Stomach smooth muscle (tissue), 2 donors: ENCODE measurements around the gene RAMP1.
A peak's percentile ranks its signal among the peaks of the same experiment; 100 is the strongest.

Experiments
- H3K27ac ChIP-seq: one replicate; pipeline ENCODE4 v1.7.0; 2013; ENCODE audit warnings: mild to moderate bottlenecking, low read length, inconsistent platforms
- H3K27me3 ChIP-seq, 2 donors: one replicate each; pipeline ENCODE4 v1.7.0; 2013; ENCODE audit warnings: low read length in 2 of 2; ENCODE audit not compliant: insufficient read depth in 2 of 2, control insufficient read depth in 1 of 2
- H3K36me3 ChIP-seq, 2 donors: one replicate each; pipeline ENCODE4 v1.7.0; 2013; ENCODE audit warnings: low read length in 2 of 2; ENCODE audit not compliant: control insufficient read depth in 2 of 2, insufficient read depth in 2 of 2
- H3K4me1 ChIP-seq: one replicate; pipeline ENCODE4 v1.7.0; 2013; ENCODE audit warnings: low read length; ENCODE audit not compliant: control insufficient read depth, insufficient read depth
- H3K4me3 ChIP-seq, 2 donors: one replicate each; pipeline ENCODE4 v1.7.0; 2013; ENCODE audit warnings: low read length in 2 of 2
- H3K9ac ChIP-seq, 2 donors: one replicate each; pipeline ENCODE4 v1.7.0; 2013; ENCODE audit warnings: low read length in 2 of 2, mild to moderate bottlenecking in 1 of 2
- H3K9me3 ChIP-seq, 2 donors: one replicate each; pipeline ENCODE4 v1.7.0; 2013; ENCODE audit warnings: low read length in 2 of 2; ENCODE audit not compliant: control insufficient read depth in 2 of 2
- donor health status: healthy.
- donor health status: Pancreatic carcinoma.

The RAMP1 gene

GRCh38 chr2:237876951-237877491 lies 17.6 kb downstream of the RAMP1 start:
- no peaks in the 10 kb centered on the region for H3K27me3 ChIP-seq
- H3K4me1 ChIP-seq: peaks cover 61% of the 10 kb centered on the region
- no peak overlapping the region for H3K9ac ChIP-seq
- H3K36me3 ChIP-seq: peaks cover 8% of the 10 kb centered on the region in 2 donors
- H3K27ac ChIP-seq: peak overlapping the region; percentile 78
- no peaks in the 10 kb centered on the region for H3K9me3 ChIP-seq
- no peak overlapping the region for H3K4me3 ChIP-seq

- no peaks in the 10 kb centered on the region for H3K27me3 ChIP-seq
These were observed 18.3 kb downstream of the RAMP1 start for GRCh38 chr2:237877576-237878307.

GRCh38 chr2:237878321-237879057 lies 19.1 kb downstream of the RAMP1 start:
- peaks cover 56% of the 10 kb centered on the region for H3K4me1 ChIP-seq
- H3K9ac ChIP-seq: peak overlapping the region in 1 of 2 donors; percentile 1
- peak overlapping the region; percentile 73 for H3K27ac ChIP-seq
- H3K27me3 ChIP-seq: no peaks in the 10 kb centered on the region
- H3K36me3 ChIP-seq: peaks cover 8% of the 10 kb centered on the region in 2 donors
- H3K4me3 ChIP-seq: no peak overlapping the region
- H3K9me3 ChIP-seq: no peaks in the 10 kb centered on the region

More at GRCh38 chr2:237877576-237878307, 18.3 kb downstream of the RAMP1 start:
- Histone ChIP-seq H3K4me1 (peaks cover 56% of the 10 kb centered on the region), H3K4me3 (no peak overlapping the region), H3K36me3 (peaks cover 8% of the 10 kb centered on the region in 2 donors), H3K27ac (peak overlapping the region; percentile 73), H3K9me3 (no peaks in the 10 kb centered on the region), H3K9ac (no peak overlapping the region)

GRCh38 chr2:237879058-237879430 lies 19.6 kb downstream of the RAMP1 start:
- no peaks in the 10 kb centered on the region for H3K27me3 ChIP-seq
- H3K9ac ChIP-seq: peak overlapping the region in 1 of 2 donors; percentile 1
- peaks cover 8% of the 10 kb centered on the region in 2 donors for H3K36me3 ChIP-seq
- H3K9me3 ChIP-seq: no peaks in the 10 kb centered on the region
- no peak overlapping the region for H3K4me3 ChIP-seq
- peak overlapping the region; percentile 73 for H3K27ac ChIP-seq
- peaks cover 55% of the 10 kb centered on the region for H3K4me1 ChIP-seq

DNA sequence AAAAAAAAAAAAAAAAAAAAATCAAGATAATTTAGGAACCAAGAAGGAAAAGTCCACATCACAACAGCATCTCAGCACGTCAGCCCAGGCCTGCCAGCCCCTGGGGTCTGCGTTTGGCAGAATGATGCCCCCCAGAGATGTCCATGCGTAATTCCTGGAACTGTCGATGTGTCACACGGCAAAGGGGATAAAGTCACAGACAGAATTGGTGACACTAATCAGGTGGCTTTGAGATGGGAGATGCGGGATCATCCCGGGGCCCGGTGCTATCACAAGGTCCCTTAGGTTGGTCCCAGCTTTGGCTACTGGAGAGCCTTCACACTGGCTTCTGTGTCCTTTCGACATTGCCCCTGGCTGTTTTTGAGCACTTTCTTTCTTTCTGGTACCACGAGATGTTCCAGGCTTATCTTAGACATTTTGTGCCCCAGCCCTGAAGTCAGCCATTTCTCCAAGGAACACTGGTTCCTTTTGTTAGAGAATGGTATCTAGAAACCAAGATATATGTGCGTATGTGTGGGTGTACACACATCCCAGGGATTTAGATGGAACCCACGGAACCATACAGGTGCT lies 20.7 kb downstream of the RAMP1 start:
- H3K4me1 ChIP-seq: peaks cover 55% of the 10 kb centered on the region

GRCh38 chr2:237882510-237883481 lies 23.4 kb downstream of the RAMP1 start:
- no peak overlapping the region for H3K4me3 ChIP-seq
- peaks cover 5 to 8% of the 10 kb centered on the region in 2 donors for H3K36me3 ChIP-seq
- H3K9me3 ChIP-seq: no peaks in the 10 kb centered on the region
- peak overlapping the region in 1 of 2 donors; percentile 47 for H3K9ac ChIP-seq
- no peaks in the 10 kb centered on the region for H3K27me3 ChIP-seq
- H3K4me1 ChIP-seq: peaks cover 58% of the 10 kb centered on the region
- peak overlapping the region; percentile 99 for H3K27ac ChIP-seq

More for the DNA sequence above, 20.7 kb downstream of the RAMP1 start:
- Histone ChIP-seq H3K4me3 (no peak overlapping the region), H3K9me3 (no peaks in the 10 kb centered on the region), H3K9ac (no peak overlapping the region), H3K36me3 (peaks cover 8% of the 10 kb centered on the region in 2 donors), H3K27ac (peak overlapping the region; percentile 46), H3K27me3 (no peaks in the 10 kb centered on the region)

DNA sequence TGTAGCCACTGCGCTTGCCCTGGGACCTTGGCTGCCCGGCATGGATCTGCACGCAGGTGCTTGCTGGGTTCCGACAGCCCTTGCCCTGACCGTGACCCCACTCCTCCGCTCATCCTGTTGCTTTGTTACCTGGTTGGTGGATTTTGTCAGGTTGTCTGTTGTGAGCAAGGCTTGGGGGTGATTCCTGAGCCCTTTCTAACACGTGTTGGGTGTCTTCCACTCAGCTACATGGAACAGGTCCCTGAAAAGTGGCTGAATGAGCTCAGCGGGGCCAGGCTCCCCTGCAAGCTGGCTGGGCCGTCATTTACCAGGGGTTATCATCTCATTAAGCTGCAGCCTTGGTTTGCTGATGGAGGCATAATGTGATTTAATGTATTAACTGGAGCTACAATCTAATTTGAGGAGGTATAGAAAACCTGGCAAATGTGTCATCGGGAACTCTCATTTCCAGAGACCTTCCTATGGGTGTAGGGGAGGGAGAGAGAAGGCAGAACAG lies 24.6 kb downstream of the RAMP1 start:
- peaks cover 61% of the 10 kb centered on the region for H3K4me1 ChIP-seq
- H3K36me3 ChIP-seq: peaks cover 5 to 8% of the 10 kb centered on the region in 2 donors
- H3K9me3 ChIP-seq: no peaks in the 10 kb centered on the region
- no peaks in the 10 kb centered on the region for H3K27me3 ChIP-seq
- no peak overlapping the region for H3K4me3 ChIP-seq
- H3K9ac ChIP-seq: peak overlapping the region in 1 of 2 donors; percentile 82
- peak overlapping the region; percentile 99 for H3K27ac ChIP-seq

DNA sequence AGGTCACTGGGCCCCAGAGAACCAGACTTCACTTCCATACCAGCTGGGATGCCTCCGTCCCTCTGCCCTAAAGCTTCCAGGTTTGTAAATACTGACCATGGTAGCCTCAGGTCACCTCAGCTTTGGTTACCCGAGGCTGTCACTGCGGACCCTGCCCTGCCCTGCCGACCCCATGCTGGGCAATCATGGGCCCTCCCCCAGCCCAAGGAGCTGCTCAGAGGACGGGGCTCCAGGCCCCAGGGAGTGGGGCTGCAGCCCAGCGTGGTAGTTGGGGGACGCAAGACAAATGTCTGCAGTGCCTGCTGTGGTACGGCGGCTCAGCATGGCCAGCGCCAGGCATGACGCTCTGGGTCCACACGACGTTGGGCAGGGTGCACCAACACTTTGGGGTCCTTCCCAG lies 25.3 kb downstream of the RAMP1 start:
- peaks cover 5 to 8% of the 10 kb centered on the region in 2 donors for H3K36me3 ChIP-seq
- H3K4me1 ChIP-seq: peaks cover 64% of the 10 kb centered on the region
- no peak overlapping the region for H3K4me3 ChIP-seq
- peak overlapping the region; percentile 81 to 82 for H3K9ac ChIP-seq
- no peaks in the 10 kb centered on the region for H3K27me3 ChIP-seq
- H3K9me3 ChIP-seq: no peaks in the 10 kb centered on the region
- peak overlapping the region; percentile 99 for H3K27ac ChIP-seq

- Histone ChIP-seq H3K27ac (peak overlapping the region; percentile 99), H3K27me3 (no peaks in the 10 kb centered on the region), H3K36me3 (peaks cover 5 to 8% of the 10 kb centered on the region in 2 donors), H3K9ac (peak overlapping the region; percentile 81 to 82), H3K9me3 (no peaks in the 10 kb centered on the region), H3K4me3 (peak overlapping the region in 1 of 2 donors; percentile 55), H3K4me1 (peaks cover 64% of the 10 kb centered on the region)
These were observed 25.9 kb downstream of the RAMP1 start for GRCh38 chr2:237885111-237885930.
